HG03039 (cell line): ENCODE results near the gene DHRS1.

Source experiments
- ATAC-seq: cut with Tn5 transposase; IDR thresholded peaks from one replicate; pipeline ENCODE4 v1.9.1; 2021; ENCODE audit warnings: mild to moderate bottlenecking, moderate library complexity; ENCODE audit not compliant: unreplicated experiment

The DHRS1 gene

DNA sequence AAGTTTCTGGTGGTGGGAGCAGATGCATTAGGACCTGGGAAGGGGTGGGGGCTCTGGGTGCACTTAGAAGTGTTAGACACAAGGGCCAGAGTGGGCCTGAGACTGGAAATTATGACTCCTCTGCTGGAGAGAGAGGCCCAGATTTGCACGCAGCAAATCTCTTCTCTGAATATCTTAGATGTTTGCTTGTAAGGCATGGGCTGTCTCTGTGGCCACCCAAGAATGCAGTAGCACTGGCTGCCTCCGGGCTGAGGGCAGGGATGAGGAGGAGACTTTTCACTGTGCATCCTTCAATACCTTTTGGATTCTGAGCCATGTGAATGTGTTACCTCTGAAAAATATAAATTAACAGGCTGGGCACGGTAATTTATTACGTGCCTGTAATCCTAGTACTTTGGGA, 14.2 kb downstream of the DHRS1 start:
- no peak for ATAC-seq

DNA sequence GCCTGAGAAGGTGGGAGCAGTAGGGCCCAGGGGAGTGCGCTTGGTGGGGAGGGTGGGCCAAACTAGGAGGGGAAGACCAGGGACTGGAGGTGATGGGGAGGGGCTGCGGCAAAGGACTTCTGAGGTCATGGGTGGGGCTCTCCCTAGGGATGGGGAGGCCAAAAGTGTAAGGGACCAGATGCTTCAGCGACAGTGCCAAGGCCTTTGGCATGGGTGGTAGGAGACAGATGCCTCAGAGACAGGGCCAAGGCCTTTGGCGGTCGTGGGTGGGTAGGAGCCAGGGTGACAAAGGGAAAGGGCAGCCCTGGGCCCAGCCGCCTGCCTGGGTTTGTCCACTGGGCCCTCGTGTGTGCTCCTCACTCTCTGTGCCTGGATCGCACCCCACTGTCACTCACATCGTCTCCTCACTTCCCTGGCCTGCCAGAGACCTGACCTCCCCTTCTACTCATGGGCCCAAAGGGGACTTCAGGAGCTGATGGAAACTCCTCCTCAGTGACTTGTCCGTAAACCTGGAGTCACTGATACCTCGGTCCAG, 15.0 kb downstream of the DHRS1 start:
- no peak for ATAC-seq

DNA sequence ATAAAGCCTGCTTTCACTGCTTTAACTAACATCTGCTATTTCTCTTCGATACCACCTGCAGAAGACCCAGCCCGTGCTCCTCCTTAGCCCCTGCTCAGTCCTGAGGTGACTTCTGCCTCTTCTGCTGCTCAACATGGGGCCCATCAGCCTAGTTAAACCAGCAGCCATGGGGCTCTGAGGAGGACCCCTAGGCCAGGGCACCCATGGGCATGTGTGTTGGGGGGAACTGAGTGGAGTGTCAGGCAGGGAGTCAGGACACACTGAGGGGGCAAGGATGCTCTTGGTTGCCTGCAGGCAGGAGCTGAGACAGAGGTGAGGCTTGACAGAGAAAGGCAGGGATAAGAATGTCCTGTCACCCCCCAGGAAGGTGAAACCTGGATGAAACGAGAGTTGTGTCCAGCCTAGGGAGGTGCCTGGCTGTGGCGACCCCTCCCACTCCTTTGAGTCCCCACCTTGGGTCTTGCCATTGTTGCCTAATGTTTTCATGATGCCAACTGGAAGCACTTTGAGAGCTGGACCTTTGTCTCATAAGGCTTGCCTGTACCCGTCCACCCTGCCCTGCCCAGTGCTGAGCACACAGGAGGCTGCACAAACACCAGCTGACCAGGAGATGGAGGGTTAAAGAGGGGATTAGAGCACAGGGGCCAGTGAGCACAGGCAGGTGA, 15.7 kb downstream of the DHRS1 start:
- ATAC-seq: no peak

DNA sequence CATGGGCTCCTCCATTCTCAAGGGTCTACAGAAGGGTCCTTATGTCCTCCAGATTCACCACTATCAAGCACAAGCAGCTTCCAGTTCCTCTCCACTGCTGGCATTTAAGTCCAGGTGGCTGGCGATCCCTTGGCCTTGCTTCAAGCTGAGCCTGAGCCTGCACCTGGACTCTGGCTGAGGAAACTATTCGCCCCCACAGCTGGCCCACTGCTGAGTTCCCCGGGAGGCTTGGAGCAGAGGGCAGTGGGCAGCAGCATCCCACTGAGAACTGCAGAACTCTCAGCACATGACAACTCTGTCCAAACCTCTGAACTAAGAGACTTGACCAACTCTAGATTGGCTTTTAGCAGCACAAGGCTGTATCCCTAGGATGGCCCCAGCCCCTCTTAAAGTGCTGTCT, 16.8 kb downstream of the DHRS1 start:
- ATAC-seq: no peak

DNA sequence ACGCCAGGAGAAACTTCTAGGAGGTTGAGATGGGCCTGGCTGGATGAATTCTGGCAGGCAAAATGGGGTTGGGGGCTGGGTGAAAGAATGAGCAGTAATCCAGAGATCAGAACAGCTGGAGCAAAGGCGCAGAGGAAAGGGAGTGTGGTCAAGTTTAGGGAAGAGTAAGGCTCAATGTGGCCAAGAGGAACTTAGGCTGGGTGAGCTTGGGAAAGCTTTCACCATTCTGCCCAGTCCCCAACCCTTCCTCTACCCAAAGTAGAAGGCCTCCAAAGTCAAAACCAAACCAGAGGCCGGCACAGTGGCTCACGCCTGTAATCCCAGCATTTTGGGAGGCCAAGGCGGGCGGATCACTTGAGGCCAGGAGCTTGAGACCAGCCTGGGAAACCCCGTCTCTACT, 17.9 kb downstream of the DHRS1 start:
- ATAC-seq: no peak

DNA sequence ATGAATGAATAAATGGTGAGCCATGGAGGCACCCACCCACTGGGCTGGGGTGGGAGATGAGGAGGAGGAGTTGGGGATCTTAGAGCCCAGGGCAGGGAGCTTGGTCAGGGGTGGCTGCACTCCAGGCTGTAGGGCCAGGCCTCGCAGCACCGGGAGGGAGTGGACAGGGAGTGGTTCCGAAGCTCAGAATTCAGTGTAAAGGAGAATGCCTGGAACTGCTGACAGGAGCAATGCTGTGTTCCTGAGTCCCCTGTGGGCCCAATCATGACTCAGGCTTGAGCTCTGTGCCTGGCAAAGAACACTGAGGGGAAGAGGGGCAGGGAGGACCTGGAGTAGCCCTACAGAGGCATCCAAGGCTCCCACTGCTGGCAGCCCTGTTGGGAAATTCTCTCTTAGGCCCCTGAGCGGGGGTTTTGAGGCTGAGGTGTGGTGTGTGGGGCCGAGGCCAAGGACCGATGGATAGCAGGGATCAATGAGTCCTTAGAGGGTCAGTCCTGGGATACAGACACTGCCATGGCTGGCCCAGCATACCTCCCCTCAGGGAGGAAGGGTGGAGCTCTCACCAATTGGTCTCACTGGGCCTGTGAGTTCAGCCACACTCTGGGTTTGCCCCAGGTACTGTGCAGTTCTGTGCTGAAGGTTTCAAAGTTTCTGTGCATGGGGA, 18.7 kb downstream of the DHRS1 start:
- ATAC-seq: no peak

DNA sequence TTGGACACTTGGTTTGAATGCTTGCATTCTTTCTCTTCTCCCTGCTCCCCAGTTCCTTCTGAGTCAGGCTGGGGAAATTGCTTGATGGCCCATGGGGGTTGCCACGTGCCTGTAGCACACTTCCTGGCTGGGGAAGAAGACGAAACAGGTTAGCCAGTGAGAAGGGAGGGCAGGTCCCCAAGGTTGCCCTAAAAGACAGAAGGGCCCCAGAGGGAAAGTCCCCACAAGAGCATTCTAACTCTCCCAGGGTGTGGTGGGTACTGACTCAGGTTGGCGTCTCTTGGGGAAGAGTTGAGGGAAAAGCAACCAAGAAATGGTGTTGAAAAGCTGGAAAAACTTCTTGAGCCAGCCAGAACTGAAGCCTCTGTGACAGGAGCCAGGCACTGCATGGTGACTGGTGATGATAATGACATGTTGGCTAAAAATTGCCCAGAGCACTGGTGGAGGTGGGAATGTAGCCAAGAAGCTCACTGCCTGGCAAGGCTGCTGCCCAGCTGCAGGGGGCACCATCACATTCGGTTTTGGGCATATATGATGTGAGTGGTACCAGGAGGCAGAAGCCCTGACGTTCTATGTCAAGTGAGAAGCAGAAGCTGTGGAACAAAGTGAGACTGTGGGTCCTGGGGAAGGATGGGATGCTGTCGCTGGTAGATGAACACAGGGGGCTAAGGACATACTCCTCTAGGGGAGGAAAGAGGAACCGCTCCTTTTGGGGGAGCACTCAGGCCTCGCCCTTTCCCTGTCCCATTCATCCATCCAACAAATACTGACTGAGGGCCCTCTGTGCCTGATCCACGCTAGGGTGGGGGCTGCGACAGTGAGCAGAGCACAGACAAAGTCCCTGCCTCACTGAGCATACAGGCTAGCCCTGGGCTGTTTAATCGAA, 20.0 kb downstream of the DHRS1 start:
- no peak for ATAC-seq

DNA sequence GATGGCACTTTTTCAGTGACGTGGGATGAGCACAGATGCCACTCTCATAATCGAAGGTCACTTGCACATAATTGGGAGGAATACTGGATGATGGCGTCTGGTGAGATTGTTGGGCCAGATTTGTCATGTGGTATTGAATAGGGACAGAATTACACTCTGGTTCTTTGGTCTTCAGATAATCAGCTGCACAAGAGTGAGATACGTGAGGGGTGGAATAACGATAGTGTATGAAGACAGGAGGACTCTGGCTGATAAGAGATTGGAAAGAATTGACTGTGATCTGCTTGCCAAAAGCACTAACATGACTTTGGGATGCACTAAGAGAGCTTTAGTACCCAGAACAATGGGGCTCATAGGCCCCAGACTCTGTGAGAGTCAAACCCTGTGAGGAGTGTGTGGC, 21.2 kb downstream of the DHRS1 start:
- no peak for ATAC-seq

DNA sequence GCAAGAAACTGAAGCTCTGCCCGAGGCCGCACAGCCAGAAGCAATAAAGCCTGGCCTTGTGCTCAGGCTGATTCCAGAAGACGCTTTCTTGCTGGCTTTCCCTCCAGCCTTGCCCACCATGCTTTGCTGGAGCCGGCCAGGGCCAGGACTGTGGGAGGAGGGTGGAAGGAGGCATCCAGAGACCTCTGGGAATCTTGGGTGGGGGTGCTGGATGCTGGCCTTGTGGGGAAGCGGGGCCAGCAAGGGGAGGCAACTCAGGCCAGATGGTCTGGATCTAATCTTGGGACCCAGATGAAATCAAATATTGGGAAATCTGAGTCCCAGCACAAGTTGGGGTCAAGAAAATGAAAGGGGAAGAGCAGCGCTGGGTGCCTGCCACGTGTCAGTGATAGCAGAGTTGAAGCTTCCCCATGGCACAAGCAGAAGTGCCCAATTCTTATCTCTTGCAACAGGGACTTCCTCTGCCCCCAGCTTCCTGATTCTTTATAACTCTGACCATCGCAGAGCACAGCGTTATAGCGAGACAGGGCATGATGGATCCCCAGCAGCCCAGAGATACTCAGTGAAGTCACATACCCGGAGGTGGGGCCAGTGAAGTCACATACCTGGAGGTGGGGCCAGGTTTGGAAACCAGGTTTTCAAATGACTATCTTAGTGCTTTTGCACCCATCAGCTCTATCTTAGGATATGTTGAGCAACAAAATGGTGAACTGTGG, 21.8 kb downstream of the DHRS1 start:
- no peak for ATAC-seq

DNA sequence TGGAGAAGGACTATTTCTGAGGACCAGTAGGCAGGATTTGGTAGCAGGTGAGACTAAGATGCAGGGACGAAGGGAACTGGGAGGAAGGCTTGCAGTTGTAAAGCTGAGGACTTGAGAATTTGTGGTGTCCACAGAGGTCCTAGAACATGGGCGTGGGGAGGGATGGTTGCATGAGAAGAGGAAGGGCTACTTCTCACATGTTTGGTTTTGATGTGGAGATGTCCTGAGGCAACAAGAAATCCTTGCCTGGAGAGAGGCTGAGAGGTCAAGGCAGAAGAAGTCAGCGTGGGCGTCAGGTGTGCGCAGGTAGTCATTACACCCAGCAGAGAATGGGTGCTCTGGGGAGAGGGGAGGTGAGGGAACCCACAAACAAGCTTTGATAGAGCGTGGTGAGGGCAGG, 22.5 kb downstream of the DHRS1 start:
- ATAC-seq: no peak

DNA sequence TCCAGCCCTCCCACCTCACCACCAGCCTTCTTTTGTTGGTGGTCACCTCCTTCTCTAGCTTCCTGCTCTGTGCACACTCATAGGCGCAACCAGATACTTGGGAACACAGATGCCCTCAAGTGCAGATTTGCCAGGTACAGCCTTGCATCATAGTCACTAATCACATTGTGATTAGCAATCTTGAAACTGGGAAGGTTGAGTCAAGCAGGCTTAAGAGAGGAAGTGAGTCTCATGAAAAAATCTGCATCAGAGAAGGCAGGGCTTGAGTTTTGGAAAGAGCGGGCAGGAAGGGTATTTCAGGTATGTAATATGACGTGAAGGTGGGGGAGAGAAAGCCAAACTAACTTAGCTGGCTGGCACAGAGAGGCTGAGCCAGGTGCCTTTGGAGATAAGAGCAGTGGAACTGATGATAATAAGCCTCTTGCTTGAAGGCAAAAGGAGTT, 25.5 kb downstream of the DHRS1 start:
- peak; percentile 46 for ATAC-seq

DNA sequence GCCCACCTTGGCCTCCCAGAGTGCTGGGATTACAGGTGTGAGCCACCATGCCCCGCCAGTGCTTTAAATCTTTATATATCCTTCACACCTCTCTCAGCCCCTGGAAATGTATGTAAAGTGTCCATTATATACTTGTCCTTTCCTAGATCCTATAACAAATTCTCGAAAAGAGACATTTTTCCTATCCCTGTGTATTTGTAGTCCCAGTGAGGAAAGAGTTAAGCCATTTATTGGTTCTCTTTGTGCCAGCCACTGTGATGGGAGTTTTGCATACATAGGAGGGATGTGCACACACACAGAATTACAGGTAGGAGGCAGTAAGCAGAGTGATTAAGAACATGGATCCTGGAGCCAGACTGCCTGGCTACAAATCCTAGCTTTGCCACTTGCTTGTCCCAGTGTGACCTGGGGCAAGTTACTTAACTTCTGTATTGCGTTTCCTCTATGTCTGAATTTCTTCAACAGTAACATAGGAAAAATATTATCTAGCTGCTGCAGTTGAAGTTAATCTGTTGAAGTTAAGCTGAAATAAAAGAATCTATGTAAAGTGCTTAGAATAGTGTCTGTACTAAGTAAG, 26.1 kb downstream of the DHRS1 start:
- no peak for ATAC-seq

DNA sequence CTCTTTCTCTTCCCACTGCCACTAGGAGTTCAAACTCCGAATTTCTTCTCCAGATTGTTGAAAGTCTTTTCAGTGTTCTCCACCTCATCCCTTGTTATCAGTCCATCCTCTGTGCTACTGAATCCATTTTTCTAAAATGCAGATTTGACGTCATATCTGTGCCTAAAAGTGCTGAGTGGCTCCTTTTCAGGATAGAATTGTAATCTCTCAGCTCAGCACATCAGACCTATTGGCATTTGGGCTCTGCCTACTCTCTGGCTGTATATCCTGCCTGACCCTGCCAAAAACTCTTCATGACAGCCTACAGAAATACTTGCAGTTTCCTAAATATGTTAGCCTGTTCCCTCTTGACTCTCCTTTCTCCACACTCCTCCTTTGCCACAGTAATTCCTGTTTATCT, 27.1 kb downstream of the DHRS1 start:
- ATAC-seq: no peak

DNA sequence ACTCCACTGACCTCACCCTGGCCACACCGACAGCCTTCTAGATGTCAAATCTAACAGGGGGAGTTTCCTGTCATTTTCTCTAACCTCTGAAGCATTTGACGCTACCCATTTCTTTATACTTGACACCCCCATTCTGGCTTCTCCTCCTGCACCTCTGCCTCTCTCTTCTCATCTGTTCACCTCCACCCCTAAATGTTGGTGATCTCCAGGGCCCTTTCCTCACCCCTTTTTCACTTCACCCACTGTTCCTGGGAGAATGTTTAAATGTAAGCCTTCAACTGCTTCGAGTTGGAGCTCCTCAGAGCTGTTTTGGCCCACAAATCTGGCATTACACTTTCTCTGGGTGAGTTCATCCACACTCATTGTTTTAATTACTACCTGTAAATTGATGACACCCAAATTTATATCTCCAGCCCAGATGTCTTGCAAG, 27.7 kb downstream of the DHRS1 start:
- no peak for ATAC-seq

DNA sequence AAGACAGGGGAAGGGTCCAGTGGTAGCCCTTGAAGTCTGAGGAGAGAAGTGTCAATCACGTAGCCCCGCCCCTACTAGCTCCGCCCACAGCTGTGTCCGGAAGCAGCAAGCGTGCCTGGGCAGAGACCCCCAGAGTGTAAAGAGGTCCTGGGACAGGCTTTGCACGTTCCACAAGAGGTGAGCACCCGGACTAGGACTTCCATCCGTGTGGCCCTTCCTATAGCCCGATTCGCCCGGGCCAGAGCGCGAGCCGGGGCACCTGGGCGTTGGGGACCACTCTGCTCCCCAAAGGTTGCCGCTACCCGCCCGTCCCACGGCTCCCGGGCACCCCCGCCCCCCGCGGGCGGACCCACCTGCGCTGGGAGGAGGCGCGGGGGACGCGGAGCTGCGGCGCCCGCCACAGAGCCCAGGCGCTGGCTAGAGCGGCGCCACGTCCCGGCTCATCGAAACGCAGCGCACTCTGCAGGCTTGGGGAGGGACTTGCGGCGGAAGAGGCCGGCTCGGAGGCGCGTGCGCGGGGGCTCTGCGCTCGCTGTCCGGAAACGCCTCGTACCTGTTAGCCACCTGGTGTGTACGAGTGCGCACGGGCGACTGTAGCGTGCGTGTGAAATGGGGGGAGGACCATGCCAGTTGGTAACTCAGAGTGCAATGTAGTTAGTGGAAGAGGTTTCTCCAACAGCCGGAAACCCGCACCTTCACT, 28.3 kb downstream of the DHRS1 start, which contains the start of gene RABGGTA:
Gene RABGGTA, minus strand, starts transcription at position 464 of the 700 bp plus-strand sequence. CDS start 482 bp downstream, outside the sequence.
- ATAC-seq: peak; percentile 81

DNA sequence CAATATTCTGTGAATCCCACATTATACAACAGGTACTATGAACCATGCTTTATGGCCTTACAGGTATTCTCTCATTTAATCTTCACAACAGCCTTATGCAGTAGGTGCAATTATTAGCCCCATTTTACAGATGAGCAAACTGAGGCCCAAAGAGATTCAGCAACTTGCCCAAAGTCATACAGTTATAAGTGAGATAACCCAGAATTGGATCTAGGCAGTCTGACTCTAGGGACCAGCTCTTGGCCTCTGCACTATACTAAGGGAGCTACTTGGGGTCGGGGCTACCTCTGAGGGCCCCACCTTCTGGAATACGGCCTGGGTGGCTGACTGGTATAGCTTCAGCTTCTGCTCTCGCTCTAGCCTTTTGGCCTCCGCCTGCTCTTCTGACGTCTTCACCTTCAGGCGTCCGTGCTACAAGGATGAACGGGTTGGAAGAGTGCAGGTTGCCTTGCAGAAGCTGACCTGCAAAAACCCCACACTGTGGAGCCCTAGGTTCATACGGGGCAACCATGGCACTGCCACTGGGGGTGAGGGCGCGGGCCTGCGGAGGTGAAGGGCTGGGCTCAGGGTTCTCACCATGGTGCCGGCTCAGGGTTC, 28.9 kb downstream of the DHRS1 start:
- no peak for ATAC-seq

DNA sequence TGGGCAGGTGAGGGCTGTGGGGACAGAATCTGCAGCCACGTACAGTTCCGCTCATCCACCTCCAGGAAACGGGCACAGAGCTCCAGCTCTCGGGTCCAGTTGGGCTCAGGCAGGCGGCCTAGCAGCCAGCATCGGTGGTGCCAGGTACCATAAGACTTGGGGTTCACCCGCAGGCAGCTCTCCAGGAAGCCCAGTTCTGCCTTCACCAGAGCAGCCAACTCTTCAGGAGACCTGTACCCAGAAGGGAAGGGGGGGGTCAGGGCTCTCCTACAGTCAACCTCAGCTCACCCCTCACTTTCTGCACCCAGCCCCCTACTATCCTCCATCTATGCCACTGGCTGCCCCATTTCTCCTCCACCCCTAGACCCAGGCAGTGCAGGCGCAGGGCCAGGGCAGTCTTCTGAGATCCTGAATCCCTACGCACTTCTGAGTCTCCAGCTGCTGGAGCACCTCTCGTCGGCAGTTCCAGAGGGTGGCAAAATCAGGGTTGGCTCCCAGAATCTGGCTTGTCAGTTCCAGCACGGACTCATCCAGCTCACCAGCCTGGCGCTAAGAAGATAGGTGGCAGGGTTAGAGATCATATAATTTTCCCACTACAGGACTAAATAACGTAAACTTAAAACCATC, 29.6 kb downstream of the DHRS1 start:
- no peak for ATAC-seq

DNA sequence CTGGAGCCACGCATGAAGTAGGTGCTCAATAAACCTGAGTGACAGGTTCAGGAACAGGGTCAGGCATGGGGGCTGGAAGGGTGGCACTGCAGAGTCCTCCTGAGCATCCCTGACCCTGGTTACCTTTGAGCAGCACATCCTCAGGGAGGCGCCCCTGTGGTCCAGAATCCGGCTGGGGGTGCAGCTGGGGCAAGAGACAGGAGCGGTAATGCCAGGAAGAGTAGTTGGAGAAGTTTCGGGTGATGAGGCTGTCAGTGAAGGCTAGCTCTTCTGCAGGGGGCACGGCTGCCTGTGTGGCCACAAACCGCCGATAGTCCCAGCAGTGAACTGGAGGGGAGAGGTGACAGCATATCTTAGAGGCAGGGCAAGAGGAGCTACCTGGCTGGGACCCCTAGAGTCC, 30.2 kb downstream of the DHRS1 start:
- no peak for ATAC-seq

DNA sequence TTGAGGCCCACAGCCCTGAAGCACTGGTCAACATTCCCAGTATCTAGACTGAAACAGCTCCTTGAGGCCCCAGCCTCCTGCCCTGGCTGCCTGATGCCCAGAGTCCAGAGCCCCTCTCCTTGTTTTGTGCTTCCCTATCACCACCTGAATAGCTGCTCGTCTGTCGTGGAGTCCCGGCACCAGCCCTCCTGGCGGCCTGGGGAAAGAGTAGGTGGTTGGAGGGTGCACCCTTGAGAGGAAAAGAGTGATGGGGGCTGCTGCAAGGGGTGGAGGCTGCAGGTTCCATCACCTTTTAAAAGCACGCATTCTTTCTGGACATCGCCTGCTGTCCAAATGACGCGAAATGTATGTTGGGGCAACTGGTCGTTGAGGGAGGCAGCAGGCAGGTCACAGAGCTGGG, 31.4 kb downstream of the DHRS1 start:
- no peak for ATAC-seq
